ENCODE results near the gene JAM3.

Gene JAM3

GRCh38 chr11:134153147-134153905 is 84.5 kb downstream of the JAM3 start:
- ChIA-PET POLR2A (no interaction called here), CTCF (no interaction called here)
- no peak for DNase-seq (ENCODE audit: extremely low spot score)
- TF ChIP-seq ELF4 (IDR thresholded peaks at IDR 0.05) = no peak
- TF ChIP-seq FOXM1 (IDR thresholded peaks at IDR 0.05; ENCODE audit: borderline replicate concordance) = no peak
- TF ChIP-seq CTBP1 (IDR thresholded peaks at IDR 0.05; ENCODE audit: borderline replicate concordance) = no peak
- no peak for TF ChIP-seq PKNOX1 (IDR thresholded peaks at IDR 0.05)
- TF ChIP-seq SP1 (IDR thresholded peaks at IDR 0.05) = no peak
- no peak for TF ChIP-seq LEF1 (IDR thresholded peaks at IDR 0.05; ENCODE audit: borderline replicate concordance)

DNA sequence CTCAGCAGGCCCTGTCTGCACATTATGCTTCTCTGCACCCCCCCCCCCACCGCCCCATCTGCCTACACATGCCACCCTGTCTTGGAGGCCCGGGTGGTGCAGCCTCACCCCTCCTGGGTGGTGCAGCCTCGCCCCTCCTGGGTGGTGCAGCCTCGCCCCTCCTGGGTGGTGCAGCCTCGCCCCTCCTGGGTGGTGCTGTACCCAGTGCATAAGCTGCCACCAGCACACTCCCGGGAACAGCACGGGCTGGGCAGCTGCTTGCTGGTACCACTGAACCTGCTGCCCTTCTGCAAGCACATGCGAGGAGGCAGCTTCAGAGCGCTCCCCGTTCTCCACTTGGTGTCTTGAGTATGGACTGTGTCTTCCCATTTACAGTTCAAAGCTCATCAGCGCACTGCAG is 85.6 kb downstream of the JAM3 start:
- TF ChIP-seq ZNF384 (IDR thresholded peaks at IDR 0.05) (no peak), NFRKB (IDR thresholded peaks at IDR 0.05) (no peak), ELF4 (IDR thresholded peaks at IDR 0.05) (no peak), HDGF (IDR thresholded peaks at IDR 0.05; ENCODE audit: borderline replicate concordance) (no peak), SUZ12 (IDR thresholded peaks at IDR 0.05) (no peak), LEF1 (IDR thresholded peaks at IDR 0.05; ENCODE audit: borderline replicate concordance) (no peak), SP1 (IDR thresholded peaks at IDR 0.05) (no peak), CTBP1 (IDR thresholded peaks at IDR 0.05; ENCODE audit: borderline replicate concordance) (no peak), PKNOX1 (IDR thresholded peaks at IDR 0.05) (no peak), FOXA1 (IDR thresholded peaks at IDR 0.05) (no peak), BHLHE40 (IDR thresholded peaks at IDR 0.05; ENCODE audit: borderline replicate concordance) (no peak)
- DNase-seq (ENCODE audit: extremely low spot score) = no peak
- ChIA-PET POLR2A (no interaction called here), CTCF (no interaction called here)

DNA sequence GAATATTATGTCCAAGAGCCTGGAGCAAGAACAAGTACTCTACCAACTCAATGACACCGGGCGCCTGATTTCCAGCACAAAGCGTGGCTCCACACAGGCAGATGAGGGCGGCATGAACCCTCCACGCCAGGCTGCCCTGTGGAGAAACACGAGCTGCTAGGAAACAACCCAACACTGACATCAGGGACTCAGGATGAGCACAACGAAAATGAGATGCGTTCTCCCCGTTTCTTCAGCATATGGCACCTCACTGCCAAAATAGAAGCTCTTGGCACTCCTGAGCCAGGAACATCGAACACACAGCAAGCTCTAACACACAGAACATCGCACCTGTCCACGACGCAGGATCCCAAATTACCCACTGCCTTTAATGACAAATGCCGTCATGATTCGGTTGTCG is 86.6 kb downstream of the JAM3 start:
- no peak for TF ChIP-seq NFRKB (IDR thresholded peaks at IDR 0.05)
- ChIA-PET POLR2A (no interaction called here), CTCF (no interaction called here)
- DNase-seq (ENCODE audit: extremely low spot score) = no peak

DNA sequence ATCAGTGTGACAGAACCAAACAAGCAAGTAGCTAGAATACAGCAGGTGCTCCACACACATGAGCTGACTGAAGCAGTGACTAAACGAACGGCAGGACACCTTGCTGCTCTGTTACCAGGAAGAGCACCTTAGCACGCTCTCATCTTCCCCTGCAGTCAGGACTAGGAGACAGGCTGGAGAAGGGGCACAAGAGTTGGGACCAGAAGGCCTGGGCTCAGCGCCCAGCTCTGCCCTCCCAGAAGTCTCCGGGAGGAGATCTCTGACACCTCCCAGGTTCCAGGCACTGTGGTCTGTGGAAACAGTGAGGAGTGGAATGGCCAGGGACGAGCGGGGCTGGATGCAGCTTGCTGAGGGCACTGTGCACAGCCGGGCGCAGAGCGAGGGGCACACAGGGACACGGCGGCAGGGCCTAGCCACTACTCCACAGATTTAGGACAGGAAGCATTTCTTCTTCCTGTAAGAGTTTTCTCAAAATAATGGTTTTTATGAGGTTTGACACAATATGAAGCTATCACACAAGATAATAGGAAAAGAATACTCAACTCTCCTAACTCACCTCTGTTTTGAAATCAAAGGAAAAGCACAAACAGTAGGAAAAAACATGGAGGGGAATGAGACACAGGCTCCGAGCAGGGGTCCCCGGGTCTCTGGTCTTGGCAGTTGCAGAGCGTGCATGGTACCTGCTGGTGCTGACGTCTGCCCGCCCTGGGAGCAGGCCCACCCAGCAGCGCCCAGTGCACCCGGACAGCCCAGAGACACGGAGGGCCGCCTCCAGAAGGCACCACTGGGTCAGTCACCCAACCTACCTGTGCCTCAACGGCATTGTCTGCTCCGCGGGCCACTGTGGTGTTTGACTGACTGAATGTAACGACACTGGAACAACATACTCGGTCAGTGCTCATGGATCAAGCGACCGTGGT is 87.3 kb downstream of the JAM3 start:
- no peak for DNase-seq (ENCODE audit: extremely low spot score)
- CTCF ChIA-PET = no interaction called here
- no peak for TF ChIP-seq LEF1 (IDR thresholded peaks at IDR 0.05; ENCODE audit: borderline replicate concordance)
- POLR2A ChIA-PET = no interaction called here

DNA sequence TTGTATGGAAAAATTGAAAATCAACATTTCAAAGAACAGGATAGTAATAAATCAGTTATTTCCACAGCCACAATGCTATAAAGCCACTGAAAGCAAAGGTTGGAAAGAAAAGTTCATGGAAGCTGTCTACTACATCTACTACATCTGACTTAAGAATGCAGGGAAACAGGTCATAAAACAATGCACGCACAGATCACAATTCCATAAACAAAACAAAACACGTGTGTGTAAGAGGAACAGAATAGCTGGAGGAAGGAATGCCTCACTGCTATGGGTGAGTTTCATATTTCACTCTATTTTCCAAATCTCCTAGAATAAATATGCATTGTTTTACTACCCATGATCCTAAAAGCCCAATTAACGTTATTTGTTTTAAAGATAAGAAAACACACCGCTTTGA is 88.6 kb downstream of the JAM3 start:
- POLR2A ChIA-PET = no interaction called here
- no peak for TF ChIP-seq SUZ12 (IDR thresholded peaks at IDR 0.05)
- TF ChIP-seq TARDBP (IDR thresholded peaks at IDR 0.05) = no peak
- no peak for TF ChIP-seq BHLHE40 (IDR thresholded peaks at IDR 0.05; ENCODE audit: borderline replicate concordance)
- no peak for TF ChIP-seq ZNF384 (IDR thresholded peaks at IDR 0.05)
- TF ChIP-seq HDGF (IDR thresholded peaks at IDR 0.05; ENCODE audit: borderline replicate concordance) = no peak
- TF ChIP-seq FOXK2 (IDR thresholded peaks at IDR 0.05) = no peak
- TF ChIP-seq CTBP1 (IDR thresholded peaks at IDR 0.05; ENCODE audit: borderline replicate concordance) = no peak
- TF ChIP-seq ARNT (IDR thresholded peaks at IDR 0.05) = no peak
- no peak for TF ChIP-seq ELF4 (IDR thresholded peaks at IDR 0.05)
- CTCF ChIA-PET = no interaction called here
- DNase-seq (ENCODE audit: extremely low spot score) = no peak

DNA sequence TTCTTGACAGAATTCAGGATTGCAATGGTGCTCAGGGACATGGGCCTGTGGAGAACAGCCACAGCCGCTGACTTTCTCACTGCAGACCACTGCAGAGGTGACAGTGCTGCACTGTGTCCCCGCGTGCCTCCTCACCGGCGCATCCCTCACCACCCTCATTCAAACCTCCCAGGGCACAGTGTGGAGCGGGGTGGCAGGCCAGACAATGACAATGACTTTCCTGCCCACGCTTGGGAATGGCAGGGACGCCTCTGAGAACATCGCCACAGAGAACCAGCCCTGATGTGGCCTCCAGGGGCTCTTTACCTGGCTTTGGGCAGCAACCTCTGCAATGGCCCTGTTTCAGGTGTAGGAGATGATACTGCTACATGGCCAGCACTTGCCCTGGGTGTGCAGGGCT is 89.2 kb downstream of the JAM3 start:
- ChIA-PET CTCF (no interaction called here), POLR2A (no interaction called here)
- no peak for DNase-seq (ENCODE audit: extremely low spot score)
- TF ChIP-seq SUZ12 (IDR thresholded peaks at IDR 0.05) (no peak), PKNOX1 (IDR thresholded peaks at IDR 0.05) (no peak), CTBP1 (IDR thresholded peaks at IDR 0.05; ENCODE audit: borderline replicate concordance) (no peak), SP1 (IDR thresholded peaks at IDR 0.05) (no peak), FOXM1 (IDR thresholded peaks at IDR 0.05; ENCODE audit: borderline replicate concordance) (no peak), FOXA1 (IDR thresholded peaks at IDR 0.05) (no peak), ZNF384 (IDR thresholded peaks at IDR 0.05) (no peak), LEF1 (IDR thresholded peaks at IDR 0.05; ENCODE audit: borderline replicate concordance) (no peak), BHLHE40 (IDR thresholded peaks at IDR 0.05; ENCODE audit: borderline replicate concordance) (no peak), ARNT (IDR thresholded peaks at IDR 0.05) (no peak)

DNA sequence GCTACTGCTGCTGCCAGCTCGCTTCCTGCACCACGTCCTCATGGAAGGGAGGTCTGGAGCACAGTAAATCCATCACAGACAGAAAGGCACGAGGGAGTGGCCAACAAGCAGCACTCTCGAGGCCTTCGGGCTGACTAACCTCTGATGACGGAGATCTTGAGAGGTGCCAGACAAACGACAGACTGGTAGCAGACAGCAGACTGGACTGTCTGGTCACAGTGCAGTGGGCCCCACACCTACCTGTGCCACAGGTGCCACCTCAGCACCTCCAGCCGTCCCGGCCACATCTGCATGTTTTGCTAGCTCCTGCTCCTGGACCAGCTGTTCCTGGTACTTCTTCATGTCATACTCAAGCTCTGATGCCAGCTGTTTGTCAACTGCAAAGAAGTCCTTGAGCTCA is 90.8 kb downstream of the JAM3 start:
- TF ChIP-seq FOXM1 (IDR thresholded peaks at IDR 0.05; ENCODE audit: borderline replicate concordance) (no peak), FOXA1 (IDR thresholded peaks at IDR 0.05) (no peak), SUZ12 (IDR thresholded peaks at IDR 0.05) (no peak), HDGF (IDR thresholded peaks at IDR 0.05; ENCODE audit: borderline replicate concordance) (no peak), SP1 (IDR thresholded peaks at IDR 0.05) (no peak), FOXK2 (IDR thresholded peaks at IDR 0.05) (no peak), L3MBTL2 (conservative IDR thresholded peaks at IDR 0.05) (no peak), PKNOX1 (IDR thresholded peaks at IDR 0.05) (no peak), ARNT (IDR thresholded peaks at IDR 0.05) (no peak), ELF4 (IDR thresholded peaks at IDR 0.05) (no peak), LEF1 (IDR thresholded peaks at IDR 0.05; ENCODE audit: borderline replicate concordance) (no peak), NFRKB (IDR thresholded peaks at IDR 0.05) (no peak), TARDBP (IDR thresholded peaks at IDR 0.05) (no peak), ZNF384 (IDR thresholded peaks at IDR 0.05) (no peak), BHLHE40 (IDR thresholded peaks at IDR 0.05; ENCODE audit: borderline replicate concordance) (no peak)
- POLR2A ChIA-PET = no interaction called here
- no peak for DNase-seq (ENCODE audit: extremely low spot score)
- CTCF ChIA-PET = no interaction called here
